NOMO-1 treated with DMSO at 0.1 percent for 48 hours (cell line): ENCODE measurements around the gene SCARF1.

Experiments
- DNase-seq: peaks from one replicate; lab custom pipeline; 2025; ENCODE audit not compliant: unreplicated experiment; lab: John Stamatoyannopoulos, UW

SCARF1 gene

DNA sequence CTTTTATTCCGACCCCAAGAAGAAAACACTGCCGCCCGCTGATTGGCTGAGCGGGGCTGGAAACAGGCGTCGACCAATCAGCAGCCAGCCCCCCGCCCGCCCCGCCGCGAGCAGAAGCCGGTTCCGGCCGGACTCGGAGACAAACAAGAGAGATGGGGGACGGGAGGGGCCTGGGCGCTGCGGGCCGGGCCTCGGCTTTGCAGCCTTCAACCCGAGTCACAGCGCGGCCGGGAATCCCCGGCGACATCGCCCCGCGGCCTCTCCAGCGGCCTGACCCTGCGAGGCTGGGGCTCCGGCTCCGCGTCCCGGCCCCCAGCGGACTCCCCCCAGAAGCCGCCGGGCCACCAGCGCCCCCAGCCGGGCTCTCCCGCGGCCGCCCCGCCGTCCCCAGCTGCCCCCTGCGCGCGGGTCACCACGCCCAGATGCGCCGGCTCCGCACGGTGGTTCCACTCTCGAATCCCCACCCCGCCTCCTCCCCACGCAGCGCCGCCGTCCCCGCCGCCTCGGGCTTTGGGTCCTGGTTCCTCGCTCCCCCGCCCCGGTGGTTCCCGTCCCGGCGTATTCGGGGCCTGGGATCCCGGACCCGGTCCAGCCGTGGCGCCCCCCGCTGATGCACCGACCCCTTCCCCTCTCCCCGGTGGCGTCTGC, 16.6 kb downstream of the SCARF1 start:
- peak; percentile 80 for DNase-seq

DNA sequence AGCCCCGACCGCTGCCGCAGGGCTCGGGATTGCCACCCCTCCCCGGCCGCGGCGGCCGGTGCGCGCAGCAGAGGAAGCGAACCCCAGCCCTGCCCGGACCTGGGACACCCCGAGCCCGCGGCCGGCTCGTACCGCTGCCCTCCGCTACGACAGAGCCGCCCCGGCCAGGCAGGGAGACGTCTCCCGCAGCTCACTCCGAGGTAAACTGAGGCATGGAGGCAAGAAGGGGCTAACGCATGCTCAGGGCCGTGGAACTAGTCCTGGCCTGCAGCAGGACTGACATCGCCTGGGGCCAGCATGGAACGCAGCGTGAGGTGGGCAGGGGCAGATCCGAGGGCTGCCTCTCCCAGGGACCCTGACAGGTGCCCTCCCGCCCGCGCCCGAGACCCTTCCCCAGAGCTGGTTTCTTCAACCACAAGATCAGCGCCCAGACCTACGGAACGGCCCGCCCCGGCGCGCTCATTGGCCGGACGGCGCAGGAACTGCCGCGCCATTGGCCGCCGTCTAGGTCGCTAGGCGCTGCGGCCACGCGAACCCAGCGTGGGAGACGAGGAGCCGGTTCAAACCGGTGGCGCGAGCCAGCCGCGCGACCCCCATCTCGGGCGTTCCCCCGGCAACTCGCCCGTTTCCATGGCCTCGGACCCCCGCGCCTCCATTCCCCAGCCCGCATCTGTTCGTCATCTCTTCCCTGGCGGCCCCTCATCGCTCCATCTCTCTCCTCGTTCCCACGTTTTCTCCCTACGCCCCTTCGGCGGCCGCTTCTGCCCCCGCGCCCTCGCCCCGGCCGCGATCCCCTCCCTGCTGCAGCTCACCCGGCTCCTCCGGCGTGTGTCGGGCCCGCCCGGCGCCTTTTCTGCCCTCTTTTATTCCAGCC, 17.3 kb downstream of the SCARF1 start, which contains the start of gene SLC43A2:
Gene SLC43A2, minus strand, starts transcription at position 853 of the 874 bp plus-strand sequence. CDS start 960 bp downstream, outside the sequence.
- peak; percentile 52 for DNase-seq

- peak; percentile 86 for DNase-seq
Observed at GRCh38 chr17:1627182-1627981, 18.1 kb downstream of the SCARF1 start.

DNA sequence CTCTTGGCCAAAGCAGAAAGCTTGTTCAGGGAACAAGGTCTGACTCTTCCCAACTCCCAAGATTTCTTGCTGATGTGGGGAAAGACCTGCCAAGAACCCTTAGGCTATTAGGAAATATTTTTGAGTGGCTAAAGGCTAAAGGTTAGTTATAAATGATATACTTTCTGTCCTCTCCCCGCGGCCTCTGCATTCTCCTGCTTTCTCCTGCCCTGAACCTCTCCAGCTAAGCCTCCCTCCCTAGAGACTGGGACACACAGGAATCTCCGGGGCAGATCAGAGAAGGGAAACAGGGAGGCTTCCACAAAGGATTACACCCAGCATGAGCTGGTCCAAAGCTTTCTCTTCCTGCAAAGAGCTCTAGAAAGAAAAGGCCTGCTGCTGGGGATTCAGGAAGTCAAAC, 19.2 kb downstream of the SCARF1 start:
- no peak for DNase-seq

- no peak for DNase-seq
Observed at GRCh38 chr17:1625581-1625980, 20.0 kb downstream of the SCARF1 start.

- no peak for DNase-seq
Observed at GRCh38 chr17:1625053-1625452, 20.5 kb downstream of the SCARF1 start.

GRCh38 chr17:1624650-1625049, 20.9 kb downstream of the SCARF1 start:
- DNase-seq, result no peak

- DNase-seq, result no peak
Observed at GRCh38 chr17:1623057-1623630, 22.4 kb downstream of the SCARF1 start.

DNA sequence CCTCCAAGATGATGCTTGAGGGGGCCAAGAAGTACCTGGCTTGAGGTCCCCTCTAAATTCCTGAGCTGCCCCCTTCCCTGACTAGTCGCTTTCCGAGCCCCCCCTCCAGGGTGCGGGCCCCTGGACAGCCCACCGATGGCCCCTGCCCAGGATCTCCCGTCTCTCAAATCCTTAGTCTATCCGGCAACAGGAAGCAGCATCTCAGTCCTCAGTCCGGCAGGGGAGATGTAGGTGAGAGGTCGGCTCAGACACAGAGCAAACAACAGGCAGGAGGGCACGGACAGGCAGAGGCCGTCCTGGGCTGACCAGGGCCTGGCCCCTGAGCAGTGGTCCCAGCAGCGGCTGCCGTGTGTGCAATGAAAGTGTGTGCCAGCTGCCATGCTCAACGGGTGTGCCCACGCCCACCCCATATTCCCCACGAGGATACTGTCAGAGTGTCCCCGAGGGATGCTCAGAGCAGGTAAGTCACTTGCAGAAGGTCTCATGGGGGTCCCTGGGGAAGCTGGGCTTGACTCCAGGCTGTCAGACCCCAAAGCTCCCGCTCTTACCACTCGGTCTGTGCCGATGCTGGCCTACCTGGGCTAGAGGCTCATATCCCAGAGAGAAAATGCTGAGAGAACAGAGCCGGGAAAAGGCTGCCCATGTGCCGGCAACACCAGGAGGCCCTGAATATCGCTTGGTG, 24.1 kb downstream of the SCARF1 start:
- DNase-seq, result no peak

DNA sequence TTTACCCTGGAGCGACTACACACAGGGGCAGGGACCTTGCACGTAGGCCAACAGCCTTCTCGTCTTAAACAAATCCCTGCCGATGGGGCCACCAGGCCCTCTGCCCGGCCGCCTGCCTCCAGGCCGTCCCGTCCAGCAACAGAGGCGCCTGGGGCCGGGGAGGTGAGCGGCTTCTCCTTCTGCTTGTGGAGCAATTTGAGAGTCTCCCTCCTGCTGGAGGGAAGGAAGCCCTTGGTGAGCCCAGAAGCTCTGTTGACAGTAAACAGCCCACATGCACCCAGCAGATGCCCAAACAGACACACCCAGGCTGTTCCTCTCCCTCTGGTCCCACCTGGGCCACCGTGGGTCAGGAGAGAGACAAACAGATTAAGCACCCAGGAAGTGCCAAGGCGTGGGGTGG, 25.0 kb downstream of the SCARF1 start:
- no peak for DNase-seq

GRCh38 chr17:1617620-1618174, 27.8 kb downstream of the SCARF1 start:
- peak; percentile 22 for DNase-seq

- no peak for DNase-seq
Observed at GRCh38 chr17:1616101-1616500, 29.4 kb downstream of the SCARF1 start.

DNA sequence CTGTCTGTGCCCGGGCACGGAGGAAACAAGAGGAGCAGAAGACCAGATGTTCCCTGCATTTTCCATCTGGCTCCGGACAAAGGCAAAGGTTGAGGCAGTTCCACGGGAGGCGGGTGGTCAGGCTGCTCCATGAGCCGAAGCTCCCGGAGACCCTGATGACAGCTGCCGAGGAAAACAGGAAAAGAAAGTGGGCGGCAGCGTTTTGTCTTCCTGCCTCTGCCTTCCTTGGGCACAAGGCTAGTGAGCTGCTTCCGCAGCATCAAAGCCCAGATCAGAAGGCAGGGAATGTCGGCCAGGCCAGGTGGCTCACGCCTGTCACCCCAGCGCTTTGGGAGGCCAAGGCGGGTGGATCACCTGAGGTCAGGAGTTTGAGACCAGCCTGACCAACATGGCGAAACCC, 33.1 kb downstream of the SCARF1 start:
- DNase-seq, result no peak

GRCh38 chr17:1611715-1612114, 33.8 kb downstream of the SCARF1 start:
- peak; percentile 52 for DNase-seq

DNA sequence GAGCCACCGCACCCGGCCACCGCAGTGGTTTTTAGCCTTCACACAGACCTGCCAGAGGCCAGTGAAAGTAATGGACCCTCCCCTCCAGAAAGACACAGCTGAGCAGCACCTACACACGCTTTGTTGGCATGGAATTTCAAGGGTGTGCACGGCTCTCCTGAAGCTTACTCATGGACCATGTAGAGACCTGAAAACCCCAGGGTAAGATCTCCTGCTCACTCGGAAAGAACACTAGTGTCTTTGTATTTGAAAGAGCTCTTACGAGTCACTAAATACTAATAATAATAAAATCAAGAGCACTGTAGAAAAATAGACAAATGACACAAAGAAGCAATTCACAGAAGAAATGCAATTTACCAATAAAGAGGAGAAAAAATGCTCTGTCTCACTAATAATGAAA, 36.9 kb downstream of the SCARF1 start:
- no peak for DNase-seq

DNA sequence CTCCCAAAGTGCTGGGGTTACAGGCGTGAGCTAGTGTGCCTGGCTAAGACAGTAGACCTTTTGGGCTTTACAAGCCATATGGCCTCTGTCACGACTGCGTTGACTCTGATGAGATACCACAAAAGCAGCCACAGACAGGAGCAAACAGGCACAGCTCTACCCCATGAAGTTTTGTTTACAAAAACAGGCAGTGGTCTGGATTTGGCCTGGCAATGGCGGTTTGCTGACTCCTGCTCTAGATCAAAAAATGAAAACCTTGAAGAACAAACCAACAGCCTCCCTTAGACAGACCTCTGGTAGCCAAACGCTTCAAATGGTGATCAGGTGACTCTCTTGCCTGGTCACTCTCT, 37.6 kb downstream of the SCARF1 start:
- no peak for DNase-seq

DNA sequence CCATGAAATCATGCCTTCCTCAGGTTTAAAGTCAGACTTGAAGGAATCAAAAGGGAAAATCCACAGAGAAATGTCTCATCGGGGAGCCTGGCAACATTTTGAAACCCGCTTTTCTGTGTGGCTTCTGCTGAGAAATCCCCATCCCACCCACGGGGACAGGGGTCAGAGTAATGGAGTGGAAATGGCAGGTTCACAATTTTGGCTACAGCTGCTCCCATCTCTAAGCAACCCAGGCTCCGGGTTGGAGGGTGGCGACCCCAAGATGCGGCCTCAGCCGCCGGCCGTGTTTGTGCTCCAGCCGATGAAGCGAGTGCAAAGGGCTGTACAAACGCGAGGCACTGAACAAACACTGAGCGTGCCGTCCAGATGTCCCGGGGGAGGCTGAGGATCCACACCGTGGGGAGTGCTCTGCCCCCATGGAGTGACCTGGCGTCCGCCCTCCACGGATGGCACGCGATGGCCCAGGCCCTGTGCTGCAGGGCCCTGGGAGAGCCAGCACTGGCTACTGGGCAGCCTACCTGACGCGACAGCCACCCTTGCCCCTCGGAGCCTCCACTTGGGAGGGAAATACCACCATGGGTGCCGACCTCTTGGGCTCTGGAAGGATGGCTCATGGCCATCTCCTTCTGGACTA, 39.1 kb downstream of the SCARF1 start:
- no peak for DNase-seq

GRCh38 chr17:1605681-1606351, 39.7 kb downstream of the SCARF1 start:
- no peak for DNase-seq

- no peak for DNase-seq
Observed at GRCh38 chr17:1604831-1605528, 40.6 kb downstream of the SCARF1 start.
